GM10847 (cell line): ENCODE measurements around the gene JAKMIP2.

Source experiments
- POLR2A ChIP-seq: IDR thresholded peaks from 2 replicates; pipeline ENCODE4 v1.6.1; 2011; ENCODE audit not compliant: insufficient read length; ENCODE audit errors: extremely low read depth

JAKMIP2 gene

DNA sequence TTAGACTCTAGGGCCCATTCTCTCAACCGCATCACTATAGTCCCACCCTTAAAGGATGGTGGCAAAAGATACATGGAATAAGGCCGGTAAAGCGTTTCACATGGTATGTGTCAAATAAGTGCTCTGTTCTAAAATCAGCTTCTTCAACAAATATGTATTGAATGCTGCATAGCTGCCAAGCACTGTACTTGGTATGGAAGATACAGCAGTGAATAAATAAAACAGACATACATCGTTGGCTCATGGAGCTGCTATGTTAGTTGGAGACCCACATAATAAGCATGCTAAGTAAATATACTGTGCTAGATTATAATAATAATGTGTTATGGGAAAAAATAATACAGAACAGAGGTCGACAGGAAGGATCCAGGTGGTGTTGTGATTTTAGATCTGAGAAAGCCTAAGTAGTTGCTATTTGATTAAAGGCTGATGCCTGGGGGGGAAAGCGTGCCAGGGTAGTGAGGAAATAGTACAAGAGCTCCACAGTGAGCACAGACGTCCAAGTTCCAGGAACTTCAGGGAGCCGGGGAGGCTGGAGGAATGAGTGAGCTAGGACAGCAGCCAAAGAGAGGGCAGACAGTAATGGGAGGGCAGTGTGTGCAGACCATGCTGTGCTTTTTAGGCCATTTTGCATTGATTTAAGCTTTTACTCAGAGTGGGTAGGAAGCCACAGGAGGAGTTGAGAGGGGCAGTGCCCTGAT, 93.7 kb downstream of the JAKMIP2 start:
- no peak for TF ChIP-seq POLR2A

DNA sequence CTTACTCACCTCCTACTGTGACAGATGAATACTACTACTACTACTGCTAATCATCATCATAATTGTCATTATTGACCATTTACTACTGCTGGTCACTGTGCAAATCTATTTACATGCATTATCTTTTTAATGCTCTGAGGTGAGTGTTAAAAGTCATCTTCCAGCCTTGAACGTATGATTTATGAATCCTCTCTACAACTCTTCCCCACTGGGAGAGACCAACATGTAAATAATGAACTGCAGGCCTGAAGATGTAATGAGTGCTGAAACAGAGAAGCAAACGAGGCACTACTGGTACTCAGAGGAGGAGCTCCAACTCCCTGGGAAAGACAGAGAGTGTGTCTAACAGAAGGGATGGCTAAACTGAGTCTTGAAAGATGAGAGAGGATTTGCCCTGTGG, 95.4 kb downstream of the JAKMIP2 start:
- TF ChIP-seq POLR2A: no peak

DNA sequence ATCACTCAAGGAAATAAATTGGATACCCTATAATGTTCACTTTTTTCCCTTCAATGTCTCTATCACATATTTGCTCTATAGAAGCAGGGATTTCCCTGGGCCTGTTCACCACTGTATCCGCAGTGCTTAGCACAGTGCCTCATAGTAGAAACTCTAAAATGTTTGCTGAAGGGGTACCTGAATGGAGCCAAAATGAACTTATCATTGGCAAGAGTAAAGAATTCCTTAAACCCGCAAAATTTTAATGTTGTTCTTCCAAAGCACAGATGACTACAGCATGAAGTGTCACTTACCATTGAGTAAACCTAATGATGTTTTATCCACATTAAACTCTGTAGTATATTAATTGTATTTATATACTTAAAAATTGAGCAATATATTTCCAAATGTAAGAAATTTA, 96.1 kb downstream of the JAKMIP2 start:
- TF ChIP-seq POLR2A: no peak

DNA sequence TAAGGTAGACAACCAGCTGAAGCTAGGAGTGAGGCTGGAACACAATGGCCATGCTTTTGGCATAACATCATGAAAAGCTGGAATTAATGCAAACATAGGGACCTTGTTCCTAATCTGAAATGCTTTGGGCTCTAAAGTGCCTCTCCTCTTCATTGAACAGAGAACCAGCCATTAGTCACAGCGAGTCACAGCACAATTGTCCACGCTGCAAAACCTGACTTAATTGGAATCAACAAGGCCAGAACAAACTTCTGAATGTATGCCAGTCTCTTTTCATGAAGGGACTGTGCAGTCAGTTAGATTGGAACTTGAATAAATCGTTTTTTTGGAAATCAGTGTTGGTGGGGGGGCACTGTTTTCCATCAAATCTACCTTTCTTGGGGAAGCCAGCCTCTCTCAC, 96.5 kb downstream of the JAKMIP2 start:
- TF ChIP-seq POLR2A: no peak

DNA sequence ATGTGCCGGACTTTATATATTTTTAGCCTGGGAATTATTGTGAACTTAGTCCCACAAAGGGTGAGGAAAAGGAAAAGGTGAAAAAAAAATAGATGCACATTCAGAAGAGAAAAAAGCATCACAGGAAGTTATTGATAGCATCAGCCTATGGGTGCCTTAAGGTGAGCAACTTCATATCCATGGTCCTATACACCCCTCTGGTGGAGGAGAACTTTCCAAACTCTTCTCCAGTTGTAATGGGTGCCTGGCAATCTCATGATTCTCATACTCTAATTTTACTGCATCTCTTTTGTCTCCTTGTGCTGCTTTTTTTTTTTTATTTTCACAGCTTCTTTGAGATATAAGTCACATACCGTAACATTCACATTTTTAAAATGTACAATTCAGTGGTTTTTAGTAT, 107.4 kb downstream of the JAKMIP2 start:
- TF ChIP-seq POLR2A: no peak

DNA sequence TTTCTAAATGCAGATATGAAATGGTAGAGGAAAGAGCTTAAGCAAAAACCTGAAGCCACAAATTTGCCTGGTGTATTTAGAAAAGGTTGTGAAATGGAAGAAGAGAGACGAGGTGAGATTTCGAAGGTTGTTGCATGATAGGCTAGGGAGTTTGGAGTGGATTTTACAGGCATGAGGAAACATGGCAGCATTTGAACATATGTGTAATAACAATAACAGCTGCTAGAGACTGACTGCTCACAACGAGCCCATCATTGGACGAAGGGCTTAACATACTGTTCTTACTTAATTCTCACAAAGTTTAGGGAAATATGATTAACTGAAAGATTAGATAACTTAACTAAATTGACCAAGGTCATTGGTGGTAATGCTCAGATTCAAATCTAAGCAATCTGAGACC, 108.1 kb downstream of the JAKMIP2 start:
- no peak for TF ChIP-seq POLR2A

DNA sequence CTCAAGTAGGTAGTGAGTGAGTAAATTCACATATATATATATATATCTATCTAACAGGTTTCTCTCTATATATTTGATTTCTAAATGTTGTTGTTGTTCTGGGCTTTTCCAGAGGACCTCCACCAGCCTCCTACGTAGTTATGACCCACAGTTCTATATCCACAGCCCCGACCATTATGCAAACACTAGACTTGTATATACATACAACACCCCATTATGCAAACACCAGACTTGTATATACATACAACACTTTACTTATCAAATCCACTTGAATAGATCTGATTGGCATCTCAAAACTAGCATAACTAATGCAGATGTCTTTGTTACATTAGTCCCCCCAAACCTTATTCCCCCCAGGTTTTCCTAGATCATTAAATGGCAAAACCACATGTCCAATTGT, 108.7 kb downstream of the JAKMIP2 start:
- no peak for TF ChIP-seq POLR2A

DNA sequence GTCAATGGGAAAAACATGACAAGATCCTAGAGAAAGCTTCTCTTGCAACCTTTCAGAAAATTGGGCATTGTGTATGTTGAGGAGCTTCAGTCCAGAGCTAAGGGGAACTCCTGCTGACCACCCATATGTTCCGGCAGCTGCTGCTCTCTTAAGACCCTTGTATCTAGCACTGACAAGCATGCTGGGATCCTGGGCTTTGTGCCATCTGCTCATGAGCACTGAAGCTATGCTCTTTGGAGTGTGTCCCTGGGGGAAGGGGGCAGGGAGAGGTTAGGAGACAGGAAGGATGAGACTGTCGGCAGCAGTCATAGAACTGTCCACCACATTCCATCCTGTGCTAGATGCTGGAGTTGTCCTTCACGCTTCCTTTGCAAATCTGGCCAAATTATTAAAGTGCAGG, 109.3 kb downstream of the JAKMIP2 start:
- TF ChIP-seq POLR2A: no peak

DNA sequence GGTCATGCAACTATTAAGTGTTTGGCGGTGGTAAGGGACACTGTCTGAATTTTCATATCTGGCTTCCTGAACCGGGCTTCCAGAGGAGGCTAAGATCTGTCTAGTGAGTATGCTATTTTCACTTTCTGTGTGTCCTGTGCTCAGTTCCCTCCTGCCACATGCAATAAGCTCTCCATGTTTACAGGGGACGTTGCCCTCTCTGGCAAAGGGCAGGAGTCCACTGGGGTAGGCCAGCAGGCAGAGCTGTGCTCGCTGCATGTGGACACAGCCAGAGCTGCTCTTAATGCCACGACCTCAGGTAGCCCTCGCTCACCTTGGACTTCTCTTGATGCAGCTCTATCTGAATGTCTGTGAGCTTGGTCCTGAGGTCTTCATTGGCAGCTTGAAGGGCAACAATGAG, 111.2 kb downstream of the JAKMIP2 start:
- no peak for TF ChIP-seq POLR2A

DNA sequence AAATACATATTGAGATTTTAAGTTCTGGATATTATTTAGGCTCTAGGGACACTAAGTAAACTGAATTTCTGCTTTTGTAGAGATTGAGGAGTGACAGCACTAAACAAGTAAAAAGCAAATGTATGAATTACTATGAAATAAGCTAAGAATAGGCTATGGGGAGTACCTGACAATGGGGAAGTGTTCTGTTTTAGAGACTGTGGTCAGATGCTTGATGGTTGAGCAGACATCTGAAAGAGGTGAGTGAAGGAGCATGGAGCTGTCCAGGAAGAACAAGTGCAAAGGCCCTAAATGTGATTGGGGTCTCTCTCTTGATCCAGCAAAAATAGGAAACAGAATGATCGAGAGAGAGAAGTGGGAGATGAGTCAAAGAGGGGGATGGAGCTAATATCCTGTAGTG, 111.7 kb downstream of the JAKMIP2 start:
- TF ChIP-seq POLR2A: no peak

DNA sequence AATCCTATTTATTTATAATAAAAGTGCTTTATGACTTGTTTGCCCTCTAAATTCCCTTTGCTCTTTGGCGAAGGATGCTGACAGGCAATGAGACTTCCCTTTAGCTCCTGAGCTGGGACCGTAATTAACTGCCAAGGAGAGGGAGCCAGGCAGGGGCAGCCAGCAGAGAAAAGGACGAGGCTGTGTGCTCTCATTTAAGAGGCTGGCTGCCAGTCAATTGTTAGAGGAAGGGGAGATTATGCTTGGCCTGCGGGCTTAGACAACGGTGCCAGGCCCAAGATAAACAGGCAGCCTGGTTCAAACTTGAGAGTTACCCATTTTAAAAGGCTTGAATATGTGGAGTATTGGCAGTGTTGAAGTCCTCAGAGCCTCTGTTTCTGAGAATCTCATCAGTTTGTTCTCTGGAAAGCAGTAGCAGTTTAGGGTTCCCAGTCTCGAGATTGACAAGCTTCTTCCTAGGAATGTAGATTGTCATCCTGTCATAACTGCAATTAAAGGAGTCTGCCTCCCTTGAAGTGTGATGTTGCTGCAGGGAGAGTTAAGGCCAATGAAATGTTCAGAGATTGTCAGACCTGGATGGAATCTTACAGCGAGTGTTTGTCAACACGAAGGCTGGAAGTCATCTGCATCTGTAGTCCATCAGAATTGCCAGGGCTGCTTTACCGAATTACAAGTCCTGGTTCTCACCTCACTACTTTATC, 113.2 kb downstream of the JAKMIP2 start:
- TF ChIP-seq POLR2A: no peak

DNA sequence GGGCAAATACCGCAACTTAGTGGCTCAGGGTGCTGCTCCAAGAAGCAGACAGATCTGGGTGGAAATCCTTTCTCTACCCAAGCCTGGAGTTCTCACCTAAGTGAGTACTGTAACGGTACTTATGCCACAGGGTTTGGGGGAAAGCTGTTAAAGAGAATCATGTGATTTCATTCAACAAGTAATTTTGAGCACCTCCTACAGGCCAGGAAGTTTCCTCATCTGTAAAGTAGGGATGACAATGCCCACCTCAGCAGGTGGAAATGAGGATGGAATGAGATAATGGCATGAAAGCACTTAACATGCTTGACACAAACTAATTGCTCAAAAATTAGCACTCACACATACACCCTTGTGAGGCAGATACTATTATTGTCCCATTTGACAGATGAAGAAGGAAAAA, 114.1 kb downstream of the JAKMIP2 start:
- no peak for TF ChIP-seq POLR2A

DNA sequence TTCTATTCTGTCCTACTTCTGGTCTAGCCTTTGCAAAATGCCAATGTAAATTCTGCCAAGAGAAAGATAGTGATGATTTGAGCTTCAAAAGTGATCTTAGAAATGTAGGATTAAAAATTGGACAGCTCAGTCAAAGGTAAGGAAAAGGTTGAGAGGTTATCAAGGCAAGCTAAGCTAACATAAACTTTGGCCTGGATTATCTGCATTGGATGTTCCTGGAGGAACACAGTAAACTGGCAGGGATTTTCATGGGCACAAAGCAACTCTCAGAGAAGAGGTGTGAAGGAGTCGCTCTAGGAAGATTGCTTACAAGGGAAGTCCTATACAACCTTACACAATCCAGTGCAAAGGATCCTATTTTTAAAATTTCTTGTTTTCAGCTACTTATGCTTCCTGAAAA, 115.2 kb downstream of the JAKMIP2 start:
- TF ChIP-seq POLR2A: no peak

DNA sequence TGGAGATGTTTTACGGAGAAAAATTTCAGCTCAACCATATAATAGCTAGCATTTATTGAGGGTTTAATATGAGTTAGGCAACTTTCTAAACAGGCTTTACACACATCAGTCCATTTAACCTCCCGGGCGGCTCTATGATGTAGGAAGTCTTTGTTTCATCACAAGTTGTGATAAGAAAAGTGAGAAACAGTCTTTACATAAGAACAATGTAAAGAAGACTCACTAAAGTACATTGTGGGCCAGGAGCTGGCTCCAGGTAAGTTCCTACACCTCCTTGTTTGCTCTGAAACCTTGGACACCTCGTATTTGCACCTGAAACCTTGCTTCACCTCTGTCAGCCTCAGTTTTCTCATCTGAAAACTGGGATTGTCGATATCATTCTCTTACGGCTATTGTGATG, 116.1 kb downstream of the JAKMIP2 start:
- no peak for TF ChIP-seq POLR2A

DNA sequence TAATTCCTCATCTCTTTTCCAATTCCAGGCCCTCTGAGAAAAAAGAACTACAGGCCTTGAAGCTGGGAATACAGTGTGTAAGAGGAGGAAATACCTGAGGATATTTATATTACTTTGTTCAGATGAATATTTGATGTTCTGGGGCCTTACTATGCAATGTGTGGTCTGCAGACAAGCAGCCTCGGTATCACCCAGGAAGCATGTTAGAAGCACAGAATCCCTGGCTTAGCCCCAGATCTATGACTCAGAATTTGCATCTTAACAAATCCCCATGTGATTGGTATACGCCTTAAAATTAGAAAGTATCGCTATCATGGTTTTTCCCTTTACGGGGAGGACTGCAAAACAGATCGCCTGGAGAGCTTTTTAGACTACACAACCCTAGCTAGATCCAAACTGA, 121.0 kb downstream of the JAKMIP2 start:
- TF ChIP-seq POLR2A: no peak

DNA sequence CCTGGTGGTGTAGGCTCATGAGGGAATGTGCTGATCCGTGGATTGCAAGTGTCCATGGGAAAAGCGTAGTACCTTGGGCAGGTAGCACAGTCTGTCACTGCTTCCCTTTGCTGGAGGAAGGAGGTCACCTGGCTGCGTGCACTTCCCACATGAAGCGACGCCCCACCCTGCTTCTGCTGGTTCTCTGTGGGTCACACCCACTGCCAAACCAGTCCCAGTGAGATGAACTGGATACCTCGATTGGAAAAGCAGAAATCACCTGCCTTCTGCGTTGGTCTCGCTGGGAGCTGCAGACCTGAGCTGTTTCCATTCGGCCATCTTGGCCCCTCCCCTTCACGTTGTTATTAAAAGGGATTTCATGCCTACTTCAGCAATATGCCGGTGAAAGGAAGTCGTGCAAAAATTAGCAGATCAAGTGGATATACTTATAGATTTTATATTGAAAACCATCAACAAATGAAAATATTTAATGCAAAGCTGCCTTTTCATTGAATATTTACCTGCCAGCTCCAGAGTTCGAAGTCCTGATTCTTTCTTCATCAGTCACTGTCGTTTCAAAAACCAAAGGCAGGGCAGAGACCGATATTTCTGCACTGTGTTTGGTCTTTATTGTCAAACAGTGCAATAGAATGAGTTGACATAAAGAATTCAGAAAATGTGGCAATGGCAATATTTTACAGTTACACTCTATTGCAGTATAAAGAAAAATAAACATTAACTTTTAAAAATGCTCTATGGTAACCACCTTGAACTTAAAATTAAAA, 123.2 kb downstream of the JAKMIP2 start:
- no peak for TF ChIP-seq POLR2A
